ENCODE results near the gene RECK.

RECK gene

DNA sequence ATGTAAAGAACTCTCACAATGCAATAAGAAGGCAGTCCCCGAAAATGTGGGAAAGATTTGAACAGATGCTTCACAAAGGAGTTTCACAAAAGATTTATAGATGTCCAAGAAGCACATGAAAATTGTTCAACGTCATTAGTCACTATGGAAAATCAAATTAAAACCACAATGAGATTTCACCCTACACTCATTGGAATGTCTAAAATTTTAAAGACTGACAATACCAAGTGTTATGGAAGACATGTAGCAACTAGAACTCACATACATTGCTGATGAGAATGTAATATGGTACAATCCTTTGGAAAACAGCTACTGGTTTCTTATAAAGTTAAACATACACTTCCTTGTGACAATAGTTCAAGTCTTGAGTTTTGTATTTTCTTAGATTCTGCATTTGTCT is 11.0 kb upstream of the RECK start:
- no peak for DNase-seq

GRCh38 chr9:36029202-36029601 is 7.5 kb upstream of the RECK start:
- no peak for DNase-seq

- no peak for DNase-seq
These were observed 6.8 kb upstream of the RECK start for GRCh38 chr9:36029765-36030528.

GRCh38 chr9:36030871-36031270 is 5.8 kb upstream of the RECK start:
- no peak for DNase-seq

DNA sequence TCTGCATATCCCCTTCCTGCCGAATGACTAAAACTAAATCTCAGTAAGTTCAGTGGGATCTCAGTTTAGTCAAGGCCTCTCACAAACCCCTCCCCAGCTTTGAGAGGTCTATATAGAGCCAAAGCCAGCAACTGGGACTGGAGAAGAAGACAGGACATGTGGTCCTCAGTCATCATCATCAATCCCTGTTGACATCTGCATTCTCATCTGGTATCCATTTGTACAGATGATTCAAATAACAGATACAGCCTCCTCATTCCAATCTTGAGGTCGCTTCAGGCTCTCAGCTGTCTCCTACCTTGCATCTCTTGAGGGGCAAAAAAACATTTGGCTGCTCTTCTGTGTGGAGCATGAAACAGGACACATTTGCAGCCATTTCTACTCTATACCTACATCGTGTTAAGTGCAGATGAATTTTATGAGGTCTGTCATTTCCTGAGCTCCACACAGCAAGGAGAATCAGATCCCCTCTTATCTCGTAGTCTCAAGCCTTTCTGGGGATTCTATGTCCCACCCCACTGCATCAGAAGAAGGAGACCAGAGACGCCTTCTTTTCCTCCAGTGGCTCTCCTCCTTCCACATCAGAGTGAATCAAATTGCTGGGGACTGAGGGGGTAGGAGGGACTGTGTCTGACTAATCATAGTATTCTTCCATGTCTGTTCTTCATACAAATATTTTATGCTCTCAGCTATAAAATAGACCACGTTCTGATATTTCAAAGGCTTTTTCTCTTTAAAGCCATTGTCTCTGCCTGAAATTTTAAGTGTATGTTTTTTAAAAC is 4.7 kb upstream of the RECK start:
- DNase-seq: no peak

- DNase-seq: no peak
These were observed 2.9 kb upstream of the RECK start for GRCh38 chr9:36033788-36034187.

- DNase-seq: no peak
These were observed 2.5 kb upstream of the RECK start for GRCh38 chr9:36034234-36034633.

GRCh38 chr9:36035006-36035405 is 1.7 kb upstream of the RECK start:
- DNase-seq: no peak

GRCh38 chr9:36036253-36036779 is 397 bp upstream of the RECK start:
- DNase-seq: no peak

GRCh38 chr9:36037549-36038122 is 923 bp downstream of the RECK start:
- peak in 1 of 2 experiments; percentile 40 for DNase-seq

GRCh38 chr9:36039121-36039520 is 2.4 kb downstream of the RECK start:
- DNase-seq: no peak

- no peak for DNase-seq
These were observed 3.0 kb downstream of the RECK start for GRCh38 chr9:36039696-36040095.

GRCh38 chr9:36040271-36040925 is 3.7 kb downstream of the RECK start:
- no peak for DNase-seq

GRCh38 chr9:36041506-36041905 is 4.8 kb downstream of the RECK start:
- DNase-seq: no peak

DNA sequence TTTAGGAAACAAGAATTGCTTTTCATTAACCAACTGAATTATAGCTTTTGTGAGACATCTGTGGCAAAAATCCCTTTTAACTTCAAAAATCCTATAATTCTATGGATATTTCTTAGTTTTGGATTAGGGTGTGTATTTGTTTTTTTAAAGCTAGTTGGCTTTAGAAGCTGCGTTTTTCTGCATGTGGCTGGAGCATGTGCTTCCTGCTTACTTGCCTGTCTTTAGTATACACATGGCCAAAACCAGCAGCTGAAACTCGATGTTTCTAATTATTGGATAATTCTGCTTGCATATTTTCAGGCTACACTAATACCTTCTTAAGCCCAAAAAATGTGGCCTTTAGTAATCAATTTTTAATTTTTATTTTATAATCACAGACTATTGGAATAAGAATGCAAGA is 8.9 kb downstream of the RECK start:
- no peak for DNase-seq

DNA sequence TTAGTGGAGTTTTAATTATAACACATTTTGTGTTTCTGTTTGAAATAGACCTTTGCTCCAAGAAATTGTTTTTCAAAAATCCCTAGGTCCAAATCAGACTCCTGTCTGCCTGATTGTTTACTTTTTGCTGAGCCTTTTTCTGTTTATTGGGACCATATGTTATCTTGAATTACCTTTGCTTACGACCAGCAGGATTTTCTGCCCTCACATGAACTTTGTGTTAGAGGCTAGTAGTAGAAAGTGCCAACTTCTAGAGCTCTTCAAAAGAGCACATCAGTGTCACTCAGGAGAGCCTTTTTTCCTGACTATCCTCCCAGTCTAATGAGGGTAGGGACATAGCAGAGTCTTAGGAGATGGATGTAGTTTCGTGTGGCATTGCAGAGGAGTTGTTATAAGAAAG is 10.2 kb downstream of the RECK start:
- DNase-seq: no peak

GRCh38 chr9:36049408-36049807 is 12.7 kb downstream of the RECK start:
- DNase-seq: no peak

DNA sequence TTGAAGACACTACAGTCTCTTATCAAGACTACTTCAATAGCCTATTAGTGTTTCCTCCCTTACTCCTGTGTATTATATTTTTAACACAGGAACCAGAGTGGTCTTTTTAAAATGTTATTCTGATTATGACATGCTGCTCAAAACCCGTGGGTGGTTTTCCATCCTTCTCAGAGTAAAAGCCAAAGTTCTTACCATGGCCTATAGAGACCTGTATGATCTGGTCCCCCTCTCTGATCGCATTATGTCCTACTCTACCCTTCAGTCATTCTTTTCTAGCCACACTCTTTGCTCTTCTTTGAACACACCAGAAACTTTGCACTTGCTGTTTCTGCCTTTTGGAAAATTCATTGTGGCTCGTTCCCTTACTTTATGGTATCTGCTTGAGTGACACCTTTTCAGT is 13.8 kb downstream of the RECK start:
- no peak for DNase-seq

- DNase-seq: no peak
These were observed 14.6 kb downstream of the RECK start for GRCh38 chr9:36051317-36051716.

GRCh38 chr9:36053971-36054370 is 17.3 kb downstream of the RECK start:
- no peak for DNase-seq

GRCh38 chr9:36056896-36057295 is 20.2 kb downstream of the RECK start:
- peak in 1 of 2 experiments; percentile 38 for DNase-seq

GRCh38 chr9:36063804-36064447 is 27.2 kb downstream of the RECK start:
- no peak for DNase-seq
